Right kidney (tissue), 1 donor: ENCODE measurements around the gene TPD52L2.

ENCODE experiments used
- DNase-seq: peaks from one replicate; pipeline ENCODE4 v3.0.0-alpha.2; 2016

TPD52L2 gene

DNA sequence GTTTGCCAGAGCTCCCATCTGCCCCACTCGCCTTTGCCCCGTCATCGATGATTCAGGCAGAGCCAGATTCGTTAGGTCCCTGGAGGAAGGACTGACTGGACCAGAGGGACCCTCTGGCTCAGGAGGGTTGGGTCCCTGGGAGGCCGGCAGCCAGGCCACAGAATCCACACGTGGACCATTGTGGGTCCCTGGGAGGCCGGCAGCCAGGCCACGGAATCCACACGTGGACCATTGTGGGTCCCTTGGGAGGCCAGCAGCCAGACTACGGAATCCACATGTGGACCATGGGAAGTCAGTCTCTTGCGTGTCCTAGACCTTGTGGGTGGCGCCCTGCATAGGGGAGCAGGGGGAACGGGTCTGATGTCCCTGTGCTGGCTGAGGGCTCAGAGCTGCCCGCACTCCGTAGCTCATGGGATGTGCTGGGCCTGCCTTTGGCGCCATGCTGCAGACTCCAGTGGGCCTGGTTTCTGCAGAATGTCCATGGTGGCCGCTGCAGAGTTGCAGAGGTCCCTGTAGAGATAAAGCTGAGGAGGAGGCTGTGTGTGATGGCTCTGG, 67.6 kb downstream of the TPD52L2 start:
- DNase-seq = no peak

DNA sequence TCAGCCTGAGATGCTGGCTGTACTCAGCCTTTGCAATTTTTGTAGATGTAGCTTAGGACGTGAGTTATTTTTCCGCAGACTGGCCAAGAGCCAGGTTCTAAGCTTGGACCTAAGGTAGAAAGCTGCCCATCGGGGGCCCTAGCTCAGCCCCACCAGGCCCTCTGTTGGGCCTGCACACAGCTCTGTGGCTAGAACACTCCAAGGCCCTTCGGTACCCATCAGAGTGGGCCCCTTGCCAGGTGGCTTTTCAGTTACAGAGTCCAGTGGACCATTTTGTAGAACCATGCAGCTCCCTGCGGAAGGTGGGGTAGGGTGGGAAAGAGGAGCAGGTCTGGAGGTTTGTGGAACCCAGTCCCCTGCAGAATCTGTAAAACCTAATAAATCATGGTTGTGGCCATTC, 68.6 kb downstream of the TPD52L2 start:
- DNase-seq = no peak

DNA sequence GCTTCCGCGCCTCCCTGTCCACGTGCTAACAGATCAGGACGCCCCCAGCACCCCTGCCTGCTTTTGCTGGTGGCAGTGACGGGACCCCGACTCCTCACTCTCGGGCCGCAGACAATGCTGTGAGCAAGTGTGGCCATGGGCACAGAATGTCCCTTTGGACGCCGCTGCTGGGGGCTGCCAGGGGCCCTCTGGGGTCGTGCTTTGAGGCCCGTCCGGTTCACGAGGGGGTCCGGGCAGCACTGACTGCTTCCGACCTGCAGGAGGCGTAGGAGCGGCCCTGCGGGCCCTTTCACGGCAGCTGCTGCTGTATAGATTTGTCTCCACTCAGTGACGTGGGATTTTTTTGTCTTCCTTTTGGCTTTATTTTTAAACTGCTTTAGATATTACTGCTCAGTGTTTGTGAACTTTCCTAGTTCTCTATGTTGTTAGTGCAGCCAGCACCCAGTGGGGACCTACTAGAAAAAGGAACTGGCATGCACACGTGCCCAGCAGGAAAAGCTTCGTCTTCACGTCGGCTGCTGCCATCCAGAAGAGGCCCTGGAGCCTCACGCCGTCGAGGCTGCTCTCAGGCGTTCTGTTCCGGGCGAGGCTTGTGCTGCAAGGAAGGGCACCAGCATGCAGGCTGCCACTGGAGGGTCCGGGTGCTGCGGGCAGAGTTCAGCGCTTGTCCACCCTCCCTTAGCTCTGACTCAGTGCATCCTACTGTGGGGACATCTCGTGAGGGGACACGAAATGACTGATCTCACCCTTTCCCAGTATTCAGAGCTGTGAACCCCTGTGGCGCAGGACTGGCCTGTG, 69.4 kb downstream of the TPD52L2 start:
- no peak for DNase-seq

DNA sequence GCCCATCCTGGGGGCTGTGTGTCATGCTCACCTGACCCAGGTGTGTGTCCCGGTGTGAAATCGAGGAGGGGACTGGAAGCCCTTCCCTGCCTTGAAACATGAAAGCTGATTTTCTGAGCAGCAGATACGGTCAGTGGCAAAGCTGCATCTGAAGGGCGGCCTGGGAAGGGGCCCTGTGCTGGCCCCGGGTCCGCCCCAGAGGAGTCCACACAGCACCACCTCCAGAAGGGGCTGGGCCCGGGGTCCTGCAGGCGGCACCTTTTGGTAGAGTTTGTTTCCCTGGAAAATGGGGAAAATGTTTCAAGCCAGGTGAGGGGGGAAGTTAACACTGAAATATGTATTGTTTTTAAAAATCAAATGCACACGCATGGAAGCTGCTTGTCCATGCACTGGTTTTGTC, 70.4 kb downstream of the TPD52L2 start:
- no peak for DNase-seq

DNA sequence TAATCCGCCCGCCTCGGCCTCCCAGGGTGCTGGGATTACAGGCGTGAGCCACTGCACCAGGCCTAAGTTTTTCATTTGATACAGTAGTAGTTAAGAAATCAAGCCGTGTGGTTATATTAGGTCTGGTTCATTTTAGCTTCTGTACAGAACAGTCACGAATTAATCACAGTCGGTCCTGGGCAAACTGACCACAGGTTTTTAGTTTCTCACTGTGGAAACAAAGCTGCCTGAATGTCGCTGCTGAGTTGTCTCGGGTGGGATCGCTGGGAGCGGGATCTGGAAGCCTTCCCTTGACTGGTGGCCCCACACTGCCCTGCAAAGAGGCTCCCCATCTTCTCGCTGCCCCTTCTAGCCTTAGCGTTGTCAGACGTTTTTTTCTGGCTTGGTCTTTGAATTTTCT, 72.5 kb downstream of the TPD52L2 start:
- no peak for DNase-seq

DNA sequence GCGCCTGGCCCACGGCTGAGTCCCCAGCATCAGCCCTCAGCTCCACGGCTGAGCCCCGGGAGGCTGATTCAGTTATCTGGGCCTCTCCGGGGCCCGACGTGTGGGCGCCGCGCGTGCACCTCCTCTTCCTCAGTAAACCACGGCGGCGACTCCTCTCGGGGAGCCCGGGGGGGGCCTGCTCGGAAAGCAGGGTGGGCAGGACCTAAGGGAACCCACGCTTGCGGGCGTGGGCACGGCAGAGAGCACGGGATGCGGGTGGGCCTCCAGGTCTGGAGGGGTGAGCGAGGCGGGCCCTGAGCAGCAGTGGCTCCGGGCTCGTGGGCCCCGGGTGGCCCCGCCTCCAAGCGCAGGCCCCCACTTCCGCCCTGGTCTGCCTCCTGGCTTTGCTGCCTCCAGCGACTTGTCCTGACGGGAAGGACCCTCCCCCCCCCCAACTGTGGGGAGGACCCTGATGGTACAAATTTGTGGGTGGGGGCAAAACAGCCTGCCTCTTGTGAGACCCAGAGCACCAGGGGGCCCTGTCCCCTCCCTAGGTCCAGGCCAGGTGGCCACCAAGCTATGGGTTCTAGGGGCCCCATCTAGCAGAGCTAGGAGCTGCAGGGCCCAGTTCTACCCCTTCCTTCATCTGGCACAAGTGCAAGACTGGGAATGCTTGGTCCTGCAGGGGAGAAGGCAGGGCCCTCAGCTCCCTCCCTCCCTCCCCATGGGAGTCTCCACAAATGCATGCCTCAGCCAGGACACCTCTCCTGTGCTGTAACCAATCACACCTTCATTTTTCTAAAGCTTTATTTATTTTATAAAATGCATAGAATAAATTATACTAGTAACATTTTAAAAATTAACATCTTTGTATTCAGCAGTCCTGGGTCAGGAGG, 74.2 kb downstream of the TPD52L2 start:
- DNase-seq = peak; percentile 49

DNA sequence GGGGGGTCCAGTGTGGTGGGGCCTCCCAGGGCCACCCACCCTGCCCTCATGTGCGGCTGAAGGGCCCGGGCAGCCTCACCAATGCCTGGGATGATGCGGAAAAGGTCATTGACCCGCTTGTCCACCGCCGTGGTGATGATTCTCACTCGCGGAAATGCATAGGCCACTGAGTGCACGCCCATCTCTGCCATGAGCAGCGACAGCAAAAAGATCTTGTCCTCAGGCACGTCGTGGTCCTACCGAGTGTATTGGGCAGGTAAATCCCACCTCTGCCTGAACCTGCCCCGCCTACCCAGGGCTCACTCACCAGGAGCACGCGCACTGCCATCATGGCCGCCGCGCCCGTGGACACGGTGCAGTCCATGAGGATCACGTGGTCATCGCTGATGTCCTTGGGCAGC, 75.0 kb downstream of the TPD52L2 start:
- no peak for DNase-seq

DNA sequence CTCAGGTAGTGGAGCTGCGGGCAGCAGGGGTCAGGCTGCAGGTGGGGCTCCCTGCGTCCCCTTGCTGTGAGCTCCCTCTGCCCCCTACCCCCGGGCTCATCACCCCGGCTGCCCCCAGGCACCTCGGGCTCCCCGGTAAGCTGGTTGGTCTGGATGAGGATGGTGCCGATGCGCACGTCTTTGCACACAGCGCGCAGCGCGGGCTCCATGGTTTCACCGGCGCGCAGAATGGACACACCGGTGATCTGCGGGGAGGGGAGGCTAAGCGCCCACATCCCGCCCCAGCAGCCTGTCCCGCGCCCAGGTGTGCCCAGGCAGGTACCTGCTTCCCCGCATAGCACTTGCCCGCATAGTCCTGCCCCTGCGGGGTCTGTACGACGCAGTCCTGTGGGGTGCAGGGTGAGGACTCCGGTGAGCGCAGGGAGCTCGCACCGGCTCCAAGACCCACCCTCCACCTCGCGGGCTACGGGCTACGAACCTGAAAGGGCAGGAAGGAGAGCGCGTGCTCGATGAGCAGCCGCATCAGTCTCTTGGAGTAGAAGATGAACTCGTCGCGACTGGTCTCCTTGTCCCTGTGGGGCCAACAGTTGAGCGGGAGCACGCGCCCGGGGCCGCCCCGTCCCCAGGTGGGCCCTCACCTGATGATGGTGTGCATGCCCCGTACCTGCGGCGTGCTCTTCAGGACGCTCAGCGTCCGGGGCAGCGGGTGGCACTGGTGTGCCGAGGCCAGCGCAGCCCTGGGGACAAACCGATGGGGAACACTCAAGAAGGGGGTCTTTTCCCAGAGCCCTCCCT, 75.6 kb downstream of the TPD52L2 start:
- DNase-seq = no peak
